Measurements from ENCODE around the gene PIP4K2B.
A peak's percentile ranks its signal among the peaks of the same experiment; 100 is the strongest.

PIP4K2B gene

DNA sequence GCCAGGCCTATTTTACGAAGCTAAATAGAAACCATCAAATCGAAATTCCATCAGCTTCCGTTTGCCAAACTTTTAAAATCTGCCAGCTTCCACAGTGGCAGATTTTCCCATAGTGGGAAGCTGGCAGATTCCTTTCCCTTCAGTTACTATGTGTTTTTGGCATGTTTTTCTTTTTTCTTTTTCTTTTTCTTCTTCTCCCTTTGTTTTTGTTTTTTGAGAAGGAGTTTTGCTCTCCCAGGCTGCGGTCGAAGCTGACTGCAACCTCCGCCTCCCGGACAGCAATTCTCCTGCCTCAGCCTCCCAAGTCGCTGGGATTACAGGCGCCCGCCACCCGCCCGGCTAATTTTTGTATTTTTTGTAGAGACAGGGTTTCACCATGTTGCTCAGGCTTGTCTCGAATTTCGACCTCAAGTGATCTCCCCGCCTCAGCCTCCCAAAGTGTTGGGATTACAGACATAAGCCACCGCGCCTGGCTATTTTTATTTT lies 26.4 kb upstream of the PIP4K2B start:
- no peak for ATAC-seq (ENCODE audit: insufficient read depth, low read depth)
- peak overlapping the region; percentile 73 for H3K4me2 ChIP-seq (ENCODE audit: insufficient read depth, low read length)
- peak overlapping the region; percentile 74 for H2AFZ ChIP-seq (ENCODE audit: low read depth, low read length)
- H4K20me1 ChIP-seq (ENCODE audit: insufficient read depth, low read length) = peaks cover 13% of the 10 kb centered on the region; the same call in 1 of the 2 replicates
- H3K4me1 ChIP-seq (ENCODE audit: insufficient read depth, low read length) = peaks cover 22% of the 10 kb centered on the region
- peaks cover 46% of the 10 kb centered on the region for H3K79me2 ChIP-seq (ENCODE audit: insufficient read depth, low read length)
- no peaks in the 10 kb centered on the region for H3K27me3 ChIP-seq (ENCODE audit: insufficient read depth, low read length, poor library complexity)
- TF ChIP-seq, protein P1, sequence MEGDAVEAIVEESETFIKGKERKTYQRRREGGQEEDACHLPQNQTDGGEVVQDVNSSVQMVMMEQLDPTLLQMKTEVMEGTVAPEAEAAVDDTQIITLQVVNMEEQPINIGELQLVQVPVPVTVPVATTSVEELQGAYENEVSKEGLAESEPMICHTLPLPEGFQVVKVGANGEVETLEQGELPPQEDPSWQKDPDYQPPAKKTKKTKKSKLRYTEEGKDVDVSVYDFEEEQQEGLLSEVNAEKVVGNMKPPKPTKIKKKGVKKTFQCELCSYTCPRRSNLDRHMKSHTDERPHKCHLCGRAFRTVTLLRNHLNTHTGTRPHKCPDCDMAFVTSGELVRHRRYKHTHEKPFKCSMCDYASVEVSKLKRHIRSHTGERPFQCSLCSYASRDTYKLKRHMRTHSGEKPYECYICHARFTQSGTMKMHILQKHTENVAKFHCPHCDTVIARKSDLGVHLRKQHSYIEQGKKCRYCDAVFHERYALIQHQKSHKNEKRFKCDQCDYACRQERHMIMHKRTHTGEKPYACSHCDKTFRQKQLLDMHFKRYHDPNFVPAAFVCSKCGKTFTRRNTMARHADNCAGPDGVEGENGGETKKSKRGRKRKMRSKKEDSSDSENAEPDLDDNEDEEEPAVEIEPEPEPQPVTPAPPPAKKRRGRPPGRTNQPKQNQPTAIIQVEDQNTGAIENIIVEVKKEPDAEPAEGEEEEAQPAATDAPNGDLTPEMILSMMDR (IDR thresholded peaks at IDR 0.05; ENCODE audit: borderline replicate concordance, extremely low read depth, low read length, poor library complexity, severe bottlenecking) = no peak
- no peak for TF ChIP-seq EZH2 (IDR thresholded peaks at IDR 0.05; ENCODE audit: borderline replicate concordance, low read depth, low read length, severe bottlenecking)
- peak overlapping the region; percentile 95 for H3K27ac ChIP-seq (ENCODE audit: low read length)
- H3K36me3 ChIP-seq (ENCODE audit: insufficient read depth, low read length) = peaks cover 11% of the 10 kb centered on the region
- peak overlapping the region; percentile 80 for H3K9ac ChIP-seq (ENCODE audit: low read depth, low read length)
- H3K4me3 ChIP-seq (ENCODE audit: low read depth in 1 of 2, low read length in 2 of 2) = peak overlapping the region; percentile 58 to 88; a peak in 3 of 4 replicates
- peak; percentile 17 for DNase-seq
- no peaks in the 10 kb centered on the region for H3K9me3 ChIP-seq (ENCODE audit: insufficient read depth, low read length, severe bottlenecking)

DNA sequence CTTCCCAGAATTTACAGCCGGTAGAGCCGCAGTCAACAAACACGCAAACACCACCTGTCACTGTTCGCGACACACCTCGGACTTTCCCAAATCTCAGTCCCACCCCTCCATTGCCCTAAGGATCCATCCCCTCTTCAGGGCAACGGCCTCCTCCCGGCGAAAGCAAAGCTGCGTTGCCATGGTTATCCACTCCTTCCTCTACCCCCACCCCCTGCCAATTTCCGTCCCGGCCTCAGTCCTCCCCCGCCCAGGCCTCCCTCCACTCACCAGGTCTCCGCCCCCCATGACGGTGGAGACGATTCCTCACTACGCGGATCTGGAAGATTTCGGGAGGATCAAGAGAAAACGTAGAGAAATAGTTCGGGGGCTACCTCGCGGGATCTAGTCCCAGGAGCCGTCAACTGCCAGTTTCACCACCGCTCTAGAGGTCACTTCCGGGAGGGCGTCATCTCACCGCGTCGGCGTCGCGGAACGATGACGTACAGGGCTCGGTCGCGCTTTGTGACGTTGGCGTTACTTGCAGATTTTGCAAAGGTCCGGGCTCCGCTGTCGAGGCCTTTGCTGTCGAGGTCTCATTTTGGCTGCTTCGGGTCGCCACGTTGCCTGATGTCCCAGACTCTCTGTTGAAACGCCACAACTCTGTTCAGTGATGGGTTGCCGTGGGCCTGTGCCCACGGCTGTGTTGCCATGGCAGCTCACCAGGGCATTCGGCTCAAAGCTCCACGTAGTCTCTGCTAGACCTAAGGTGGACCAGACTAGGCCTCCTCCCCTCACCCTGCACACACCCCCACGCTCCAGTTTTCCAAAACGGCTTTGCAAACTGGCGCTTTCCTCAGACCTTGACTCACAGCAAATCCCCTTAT lies 25.8 kb upstream of the PIP4K2B start, which contains the start of gene CWC25:
TSS of gene CWC25 (minus strand) at position 423 of the 863 bp plus-strand sequence. CDS start at position 285, 138 bp downstream.
- ATAC-seq (ENCODE audit: insufficient read depth, low read depth) (peak; percentile 78), DNase-seq (peak; percentile 97)
- Histone ChIP-seq H3K4me1 (ENCODE audit: insufficient read depth, low read length) (peaks cover 22% of the 10 kb centered on the region), H3K4me3 (ENCODE audit: low read depth in 1 of 2, low read length in 2 of 2) (peak within 1 kb of the TSS; percentile 58 to 88; a peak in 3 of 4 replicates), H3K4me2 (ENCODE audit: insufficient read depth, low read length) (peak within 1 kb of the TSS; percentile 73), H2AFZ (ENCODE audit: low read depth, low read length) (peak within 1 kb of the TSS; percentile 74), H3K9me3 (ENCODE audit: insufficient read depth, low read length, severe bottlenecking) (no peaks in the 10 kb centered on the region), H3K79me2 (ENCODE audit: insufficient read depth, low read length) (peaks cover 52% of the 10 kb centered on the region), H4K20me1 (ENCODE audit: insufficient read depth, low read length) (peaks cover 13% of the 10 kb centered on the region; the same call in 1 of the 2 replicates), H3K27me3 (ENCODE audit: insufficient read depth, low read length, poor library complexity) (no peaks in the 10 kb centered on the region), H3K9ac (ENCODE audit: low read depth, low read length) (peak within 1 kb of the TSS; percentile 80), H3K27ac (ENCODE audit: low read length) (peak within 1 kb of the TSS; percentile 95), H3K36me3 (ENCODE audit: insufficient read depth, low read length) (peaks cover 18% of the 10 kb centered on the region)
- TF ChIP-seq EZH2 (IDR thresholded peaks at IDR 0.05; ENCODE audit: borderline replicate concordance, low read depth, low read length, severe bottlenecking) = no peak
- TF ChIP-seq, protein P1 (IDR thresholded peaks at IDR 0.05; ENCODE audit: borderline replicate concordance, extremely low read depth, low read length, poor library complexity, severe bottlenecking) = no peak

DNA sequence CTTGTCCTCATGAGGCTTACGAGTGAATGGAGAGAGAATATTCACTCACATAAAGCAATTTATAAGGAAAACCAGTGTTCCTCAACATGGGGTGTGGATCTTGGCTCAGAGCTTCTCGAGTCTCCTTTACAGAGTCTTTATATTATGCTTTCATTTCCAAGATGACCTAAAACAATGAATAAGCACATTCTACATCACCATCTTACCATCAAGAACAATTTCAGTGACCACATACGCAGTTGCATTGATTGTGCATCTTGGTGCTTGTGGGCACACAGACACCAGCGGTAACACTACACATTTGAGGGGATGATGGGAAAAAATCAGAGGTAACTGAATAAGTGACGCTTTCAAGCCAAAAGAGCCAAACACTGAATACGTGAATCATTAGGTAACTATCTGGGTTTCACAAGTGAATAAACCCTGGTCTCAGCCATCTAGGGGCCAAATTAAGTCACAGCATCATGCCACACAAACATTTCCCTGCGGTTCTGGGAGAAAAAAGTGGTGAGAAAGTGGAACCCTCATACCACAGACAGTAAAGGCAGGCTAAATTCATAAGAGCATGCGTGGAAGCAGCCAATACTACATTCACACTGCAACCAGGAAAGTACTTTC lies 16.3 kb upstream of the PIP4K2B start:
- TF ChIP-seq EZH2 (IDR thresholded peaks at IDR 0.05; ENCODE audit: borderline replicate concordance, low read depth, low read length, severe bottlenecking) = no peak
- TF ChIP-seq, protein P1 (IDR thresholded peaks at IDR 0.05; ENCODE audit: borderline replicate concordance, extremely low read depth, low read length, poor library complexity, severe bottlenecking) = no peak
- ATAC-seq (ENCODE audit: insufficient read depth, low read depth) = no peak
- no peak for DNase-seq
- no peaks in the 10 kb centered on the region for H3K4me1 ChIP-seq (ENCODE audit: insufficient read depth, low read length)
- H3K4me3 ChIP-seq (ENCODE audit: low read depth in 1 of 2, low read length in 2 of 2) = no peak overlapping the region
- no peak overlapping the region for H3K27ac ChIP-seq (ENCODE audit: low read length)
- peaks cover 35% of the 10 kb centered on the region for H3K79me2 ChIP-seq (ENCODE audit: insufficient read depth, low read length)
- peaks cover 78% of the 10 kb centered on the region for H3K36me3 ChIP-seq (ENCODE audit: insufficient read depth, low read length)
- H3K9ac ChIP-seq (ENCODE audit: low read depth, low read length) = no peak overlapping the region
- no peak overlapping the region for H2AFZ ChIP-seq (ENCODE audit: low read depth, low read length)
- peaks cover 6% of the 10 kb centered on the region; the same call in 1 of the 2 replicates for H4K20me1 ChIP-seq (ENCODE audit: insufficient read depth, low read length)
- no peaks in the 10 kb centered on the region for H3K9me3 ChIP-seq (ENCODE audit: insufficient read depth, low read length, severe bottlenecking)
- no peak overlapping the region for H3K4me2 ChIP-seq (ENCODE audit: insufficient read depth, low read length)
- H3K27me3 ChIP-seq (ENCODE audit: insufficient read depth, low read length, poor library complexity) = no peaks in the 10 kb centered on the region
